NCI-H1048 (cell line): ENCODE results near the gene EYA4.

Source experiments
- DNase-seq: peaks from one replicate; lab custom pipeline; 2025; lab: John Stamatoyannopoulos, UW

EYA4 gene

DNA sequence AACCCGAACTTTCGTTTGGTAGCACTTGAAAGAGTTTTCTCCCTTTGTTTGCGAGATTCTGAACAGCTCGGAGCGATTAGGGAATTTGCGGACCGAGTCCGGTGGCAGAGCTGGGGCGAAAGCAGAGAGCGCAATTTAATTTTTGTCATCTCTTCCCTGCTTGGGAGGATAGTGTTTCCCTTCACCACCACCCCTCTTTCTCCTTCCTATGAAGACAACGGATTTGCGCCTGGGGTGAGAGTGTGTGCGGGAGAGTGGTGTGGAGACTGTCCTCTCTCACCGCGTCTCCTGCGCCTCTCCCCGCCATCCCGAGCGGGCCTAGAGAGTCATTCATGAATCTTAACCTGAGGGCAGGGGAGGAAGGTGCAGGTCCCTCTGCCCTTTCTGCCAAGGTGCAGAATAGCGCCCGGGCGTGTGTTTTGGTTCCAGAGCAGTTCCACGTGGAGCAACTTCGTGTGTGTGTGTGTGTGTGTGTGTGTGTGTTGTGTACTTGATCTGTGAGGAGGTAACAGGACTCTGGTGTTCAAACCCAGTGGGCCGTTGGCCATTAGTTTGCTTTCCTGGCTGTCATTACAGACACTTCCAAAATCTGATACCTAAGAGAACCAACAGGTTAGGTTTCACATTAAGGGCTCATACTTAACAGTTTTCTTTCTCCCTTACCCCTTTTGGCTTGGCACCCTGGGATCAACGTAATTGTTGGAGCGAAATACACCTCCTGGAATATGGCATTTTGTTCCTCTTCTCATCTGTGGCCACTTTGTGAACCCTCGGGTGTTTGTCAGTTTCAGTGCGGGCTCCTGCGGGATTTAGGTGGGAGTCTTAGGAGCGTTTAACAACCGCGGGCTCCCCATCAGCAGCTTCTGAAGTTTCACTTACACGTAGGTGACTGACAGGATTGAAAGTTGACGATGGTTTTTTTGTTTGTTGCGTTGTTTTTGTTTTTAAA is 1.8 kb downstream of the EYA4 start:
- DNase-seq: no peak

DNA sequence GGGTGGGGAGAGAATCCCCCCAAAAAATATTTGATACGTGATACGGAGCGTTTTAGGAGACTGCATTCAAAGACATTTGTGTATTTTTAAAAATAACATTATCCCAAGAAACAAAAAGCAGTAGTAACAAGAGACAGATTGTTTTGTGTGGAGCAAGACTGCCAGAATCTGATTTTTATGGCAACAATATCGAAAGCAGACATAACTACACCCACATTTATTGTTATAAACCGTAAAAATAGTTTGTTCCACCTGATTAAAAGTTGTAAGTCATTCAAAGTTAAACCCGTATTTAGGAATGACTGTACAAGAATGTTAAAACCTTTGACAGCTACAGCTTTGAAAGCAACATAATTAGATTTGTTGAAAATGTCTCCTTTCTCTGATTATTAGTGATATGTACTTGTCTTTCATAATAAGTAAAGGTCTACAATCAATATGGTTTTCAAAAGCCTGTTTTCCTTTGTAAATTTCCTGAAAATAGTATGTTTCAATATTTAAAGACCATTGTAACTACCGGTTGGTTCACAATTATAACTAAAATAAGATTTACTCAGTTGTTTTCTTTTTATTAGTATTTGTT is 2.7 kb downstream of the EYA4 start:
- DNase-seq: no peak

DNA sequence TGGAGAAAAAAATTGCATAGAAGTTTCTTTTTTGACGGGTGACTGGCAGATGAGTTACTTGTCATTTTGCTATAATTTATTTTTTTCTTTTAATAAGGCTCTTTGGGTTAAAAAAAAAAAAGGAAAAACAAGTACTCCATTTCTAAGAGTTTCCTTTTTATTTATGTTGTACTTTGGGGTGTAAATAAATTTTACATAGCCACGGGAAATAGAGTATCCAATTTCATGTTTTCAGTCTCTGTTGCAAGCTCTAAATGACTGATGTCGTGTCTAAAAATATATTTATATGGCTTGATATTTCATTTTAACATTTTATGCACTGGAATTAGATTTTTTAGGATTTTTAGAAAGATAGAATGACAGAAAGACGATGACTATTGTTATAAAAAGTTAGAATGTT is 3.4 kb downstream of the EYA4 start:
- no peak for DNase-seq

DNA sequence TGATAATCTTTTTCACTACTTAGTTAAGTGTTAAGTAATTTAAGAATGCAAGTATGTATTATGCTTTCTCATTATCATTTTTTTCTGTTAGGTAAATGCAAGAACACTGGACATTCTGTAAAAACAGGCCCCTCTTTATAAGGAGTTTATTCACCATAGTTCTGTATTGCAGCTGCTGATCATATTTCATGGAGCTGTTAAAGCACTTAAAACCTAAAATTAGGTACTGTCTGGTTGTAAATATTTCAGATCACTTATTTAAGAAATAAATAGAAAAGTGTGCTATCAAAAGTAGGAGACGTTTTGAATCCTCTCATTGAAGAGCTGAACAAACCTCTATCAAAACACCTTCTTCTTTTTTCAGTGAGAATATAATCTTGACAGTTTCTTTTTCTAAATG is 3.9 kb downstream of the EYA4 start:
- no peak for DNase-seq

DNA sequence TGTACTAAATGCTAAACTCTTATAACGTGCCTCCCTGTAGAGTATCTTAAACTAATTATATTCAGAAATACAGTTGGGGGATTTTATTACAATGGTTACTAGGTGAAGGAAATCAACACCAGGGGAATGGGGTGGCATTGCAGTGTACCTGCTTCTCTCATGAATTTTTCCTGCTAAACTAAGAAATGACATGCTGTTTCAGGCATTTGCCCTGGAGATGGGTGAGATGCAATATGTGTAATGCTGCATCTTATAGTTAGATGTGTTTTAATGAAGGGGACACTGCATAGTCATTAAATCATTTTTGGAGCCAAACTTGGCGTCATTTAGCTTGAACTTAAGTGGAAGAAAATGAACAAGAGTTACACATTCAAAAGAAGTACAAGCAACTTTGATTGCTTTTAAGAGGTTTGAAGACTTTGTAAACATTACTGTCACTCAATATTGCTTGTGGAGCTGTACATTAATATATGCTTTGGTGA is 4.3 kb downstream of the EYA4 start:
- DNase-seq: no peak

DNA sequence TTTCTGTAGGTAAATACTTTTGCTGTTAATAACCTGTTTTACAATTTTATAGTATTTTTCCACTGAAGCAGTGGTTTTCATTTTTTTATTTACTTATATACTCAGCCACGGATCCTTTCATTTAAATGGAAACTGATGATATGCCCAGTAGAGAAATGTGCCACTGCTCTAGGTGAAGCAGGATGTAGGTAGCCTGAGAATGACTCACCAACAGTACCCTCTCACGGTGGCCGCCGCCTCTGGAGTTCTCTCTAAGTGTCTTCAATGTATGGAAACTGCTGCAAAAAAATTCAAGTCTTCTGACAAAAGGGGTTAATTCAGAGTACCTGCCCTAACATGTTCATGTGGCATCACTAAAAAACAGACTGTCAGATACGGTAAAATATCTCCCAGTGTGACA is 6.4 kb downstream of the EYA4 start:
- DNase-seq: no peak

DNA sequence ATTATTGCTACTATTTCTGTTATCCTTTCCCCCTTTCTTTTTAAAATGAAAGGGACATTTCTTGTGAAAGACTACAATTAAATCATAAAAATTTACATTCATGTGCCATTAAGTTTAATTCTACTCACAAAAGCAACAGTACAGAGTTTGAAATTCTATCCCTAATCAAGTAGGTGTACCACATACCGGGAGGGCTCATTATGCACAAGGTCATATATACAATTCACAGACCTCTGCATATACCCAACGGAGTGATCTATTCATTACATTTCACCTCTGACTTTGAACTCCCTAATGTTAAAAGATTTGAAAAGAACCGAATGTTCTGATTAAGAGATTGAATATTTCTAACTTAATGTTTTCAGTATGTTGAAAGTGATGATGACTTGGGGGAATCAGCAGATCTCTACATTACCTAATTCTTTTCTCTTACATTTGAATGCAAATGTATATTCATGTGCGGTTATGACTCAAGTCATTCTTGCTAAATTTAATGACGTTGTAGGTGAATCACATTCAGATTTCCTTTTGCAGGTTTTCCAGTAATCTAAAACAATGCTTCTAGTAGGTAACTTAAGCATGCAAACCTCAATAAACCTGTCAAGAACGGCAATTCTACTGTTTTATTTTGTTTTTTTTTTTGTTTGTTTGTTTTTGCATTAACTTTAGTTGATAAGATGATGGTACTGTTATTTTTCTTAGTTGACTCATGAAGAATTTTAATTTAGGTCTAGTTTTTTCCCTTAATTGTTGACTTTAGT is 7.3 kb downstream of the EYA4 start:
- no peak for DNase-seq

DNA sequence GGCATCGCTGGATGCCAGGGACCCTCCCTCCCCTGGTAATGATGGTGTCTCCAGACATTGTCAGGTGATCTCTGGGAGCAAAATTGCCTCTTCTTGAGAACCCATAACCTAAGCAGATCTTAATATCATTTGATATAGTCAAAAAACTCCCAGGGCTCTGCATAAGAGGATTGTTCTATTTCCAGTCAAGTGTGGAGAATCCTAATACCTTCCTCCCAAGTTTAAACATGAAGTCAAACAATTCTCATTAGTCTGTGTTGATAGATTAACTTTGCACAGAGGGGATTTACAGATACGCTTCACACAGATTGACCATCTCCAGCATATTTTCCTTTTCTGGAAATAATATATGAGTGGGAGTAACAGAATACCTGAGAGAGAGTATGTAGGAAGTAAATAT is 10.5 kb downstream of the EYA4 start:
- no peak for DNase-seq

DNA sequence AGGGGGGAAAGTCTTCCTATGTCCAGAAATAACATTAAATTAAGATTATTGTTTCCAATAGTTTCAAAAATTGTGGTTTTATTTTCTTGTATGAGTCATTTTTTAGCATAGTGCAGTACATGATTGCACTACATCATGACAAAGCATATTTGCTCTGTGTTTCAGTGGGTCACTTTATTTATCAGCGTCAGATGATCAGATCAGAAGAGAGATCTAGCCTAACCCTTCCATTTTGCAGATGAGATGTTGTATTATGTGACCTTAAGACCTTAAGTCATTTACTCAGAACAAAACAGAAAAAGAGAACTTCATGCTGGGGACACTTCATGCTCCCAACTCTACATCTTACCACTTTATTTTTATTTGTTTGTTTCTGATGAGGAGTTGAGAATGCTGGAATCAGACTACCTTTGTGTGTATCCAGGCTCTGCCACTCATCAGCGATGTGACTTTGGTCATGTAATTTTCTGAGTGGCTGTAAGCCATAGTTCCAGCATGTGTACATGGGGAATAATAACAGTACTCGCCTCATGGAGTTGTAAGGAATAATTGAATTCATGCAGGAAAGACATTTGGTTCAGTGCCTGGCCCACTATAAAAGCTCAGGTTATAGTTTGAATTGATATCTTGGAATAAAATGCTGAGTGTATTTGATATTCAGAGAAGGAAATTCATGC is 13.5 kb downstream of the EYA4 start:
- DNase-seq: no peak

DNA sequence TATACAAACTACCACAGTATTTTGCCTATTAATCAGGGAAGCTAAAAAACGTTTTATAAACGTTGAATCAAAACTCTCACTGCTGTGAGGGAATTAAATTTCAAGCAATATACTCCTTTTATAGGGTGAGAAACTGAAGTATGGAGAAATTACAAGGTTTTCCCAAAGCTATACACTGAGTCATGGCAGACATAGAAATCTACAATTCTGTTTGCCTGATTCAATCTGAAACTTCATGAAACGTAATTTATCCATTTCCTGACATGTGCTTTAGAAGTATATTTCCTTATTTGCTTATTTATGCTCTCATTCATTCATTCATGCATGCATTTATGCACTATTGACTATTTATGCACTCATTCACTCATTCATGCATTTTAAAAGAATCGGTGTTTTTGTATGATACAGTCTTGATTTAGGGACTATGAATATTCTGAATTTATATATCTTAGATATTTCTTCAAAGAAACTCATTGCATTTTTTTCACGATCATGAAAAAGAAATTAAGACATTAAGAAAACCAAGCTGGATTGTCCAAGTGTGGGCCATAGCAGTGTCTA is 16.5 kb downstream of the EYA4 start:
- no peak for DNase-seq

DNA sequence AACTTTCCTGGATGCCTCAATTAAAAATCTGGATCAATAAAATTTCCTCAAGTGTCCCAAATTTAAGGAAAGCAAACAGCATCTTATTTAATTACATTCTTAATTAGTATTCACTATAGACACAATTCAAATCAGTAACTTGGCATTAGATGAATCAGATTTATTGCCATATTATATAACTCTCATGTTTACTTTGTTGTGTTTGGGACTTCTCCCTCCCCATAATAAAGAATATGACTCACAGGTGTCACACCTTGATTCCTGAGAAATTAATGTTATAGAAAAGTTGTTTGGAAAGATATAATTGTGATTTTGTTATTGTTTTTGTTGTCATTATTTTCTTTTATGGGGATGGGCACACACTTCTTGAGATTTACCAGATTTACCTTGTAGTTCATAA is 18.4 kb downstream of the EYA4 start:
- no peak for DNase-seq

DNA sequence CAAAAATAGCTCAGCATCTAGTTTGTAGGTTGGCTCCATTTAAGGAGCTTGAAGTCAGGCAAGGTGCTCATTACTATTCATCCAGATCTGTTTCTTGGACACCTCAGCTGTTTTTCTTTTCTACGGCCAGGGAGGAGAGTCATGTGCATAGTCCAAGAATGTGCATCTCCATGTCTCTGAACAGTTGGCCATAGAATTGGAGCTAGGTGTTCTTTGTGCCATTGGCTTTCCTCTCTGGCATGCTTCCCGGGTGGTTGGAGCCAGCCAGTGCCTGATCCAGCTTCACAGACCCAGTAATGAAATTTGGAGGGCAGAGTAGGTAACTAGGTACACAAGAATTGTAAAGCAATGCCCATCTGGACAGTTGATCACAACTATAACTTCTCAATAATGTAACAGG is 21.6 kb downstream of the EYA4 start:
- DNase-seq: no peak

DNA sequence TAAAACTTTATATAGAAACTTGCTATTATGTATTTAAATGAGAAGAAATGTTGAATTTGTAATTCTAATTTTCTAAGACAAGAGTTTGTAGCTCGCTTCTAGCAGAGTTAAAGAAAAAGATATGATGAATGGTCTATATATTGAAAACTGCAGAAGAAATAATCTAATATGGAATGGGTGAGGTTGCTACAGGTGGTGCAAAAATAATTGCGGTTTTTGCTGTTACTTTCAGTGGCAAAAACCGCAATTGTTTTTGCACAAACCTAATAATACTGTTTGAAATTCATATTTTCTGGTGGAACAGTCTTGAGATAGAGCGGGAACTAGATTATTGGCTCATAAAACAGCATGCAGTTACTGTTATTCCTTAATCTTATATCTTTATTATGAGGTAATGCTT is 23.9 kb downstream of the EYA4 start:
- no peak for DNase-seq

DNA sequence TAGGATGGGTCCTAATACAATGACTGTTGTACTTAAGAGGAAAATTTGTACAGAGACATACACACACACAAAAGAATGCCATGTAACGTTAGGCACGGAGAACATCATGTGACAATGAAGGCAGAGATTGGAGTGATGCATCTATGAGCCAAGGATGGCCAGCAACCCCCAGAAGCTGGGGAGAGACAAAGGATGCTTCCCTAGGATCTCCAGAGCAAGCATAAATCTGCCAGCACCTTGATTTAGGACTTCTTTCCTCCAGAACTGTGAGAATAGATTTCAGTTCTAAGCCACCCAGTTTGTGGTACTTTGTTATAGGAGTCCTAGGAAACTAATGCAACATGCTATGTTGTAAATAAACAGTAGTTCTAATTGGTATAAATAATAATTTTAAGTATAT is 25.0 kb downstream of the EYA4 start:
- no peak for DNase-seq

DNA sequence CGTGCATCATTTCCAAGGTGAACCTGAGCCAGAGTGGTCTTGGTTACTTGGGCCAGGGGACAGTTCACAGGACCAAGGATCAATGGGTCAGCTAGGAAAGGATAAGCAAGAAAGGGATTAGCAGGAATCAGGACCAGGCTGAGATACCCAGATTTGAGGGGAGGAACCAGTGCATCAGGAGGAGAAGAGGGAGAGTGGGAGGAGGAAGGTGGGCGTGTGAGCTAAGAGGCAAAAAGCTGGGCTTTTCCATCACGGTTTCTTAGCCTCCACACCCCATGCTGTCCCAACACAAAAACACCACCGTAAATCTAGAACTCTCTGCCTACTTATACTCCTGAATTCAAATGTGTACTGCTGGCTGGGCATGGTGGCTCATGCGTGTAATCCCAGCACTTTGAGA is 27.5 kb downstream of the EYA4 start:
- no peak for DNase-seq

DNA sequence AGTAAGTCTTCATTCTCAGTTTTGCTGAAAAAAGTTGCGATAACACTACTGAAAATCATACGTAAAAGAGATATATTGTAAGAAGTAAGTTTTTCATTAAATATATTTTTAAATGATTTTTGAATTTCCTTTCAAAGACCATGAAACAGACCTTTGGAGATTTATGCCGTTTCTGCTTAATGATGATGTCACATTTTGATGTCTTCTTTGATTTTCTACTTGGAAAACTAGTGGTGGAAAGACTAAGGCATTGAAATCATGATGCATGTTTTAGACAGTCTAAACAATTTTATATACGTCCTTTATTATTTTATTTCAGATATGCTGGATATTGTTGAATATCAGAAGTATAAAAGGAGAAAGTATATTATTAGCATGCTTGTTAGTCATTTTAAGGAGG is 33.7 kb downstream of the EYA4 start:
- no peak for DNase-seq

DNA sequence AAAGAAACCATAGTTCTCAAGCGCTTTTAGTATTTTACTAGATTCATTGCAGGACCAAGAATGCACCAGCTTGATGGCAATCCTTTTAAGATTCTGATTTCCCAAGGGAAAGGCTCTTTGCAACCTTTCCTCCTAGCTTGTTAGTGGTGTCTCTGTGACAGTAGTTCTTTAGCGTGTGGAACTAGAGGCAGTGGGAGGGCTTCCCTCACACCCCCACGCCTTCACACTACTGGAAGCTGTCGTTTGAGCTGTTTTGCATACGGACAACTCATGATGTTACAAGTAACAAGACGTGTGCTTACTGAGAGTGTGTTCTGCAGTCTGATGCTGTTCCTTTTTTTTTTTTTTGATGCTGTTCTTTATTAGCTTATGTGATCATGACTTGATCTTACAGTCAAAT is 34.1 kb downstream of the EYA4 start:
- DNase-seq: no peak

DNA sequence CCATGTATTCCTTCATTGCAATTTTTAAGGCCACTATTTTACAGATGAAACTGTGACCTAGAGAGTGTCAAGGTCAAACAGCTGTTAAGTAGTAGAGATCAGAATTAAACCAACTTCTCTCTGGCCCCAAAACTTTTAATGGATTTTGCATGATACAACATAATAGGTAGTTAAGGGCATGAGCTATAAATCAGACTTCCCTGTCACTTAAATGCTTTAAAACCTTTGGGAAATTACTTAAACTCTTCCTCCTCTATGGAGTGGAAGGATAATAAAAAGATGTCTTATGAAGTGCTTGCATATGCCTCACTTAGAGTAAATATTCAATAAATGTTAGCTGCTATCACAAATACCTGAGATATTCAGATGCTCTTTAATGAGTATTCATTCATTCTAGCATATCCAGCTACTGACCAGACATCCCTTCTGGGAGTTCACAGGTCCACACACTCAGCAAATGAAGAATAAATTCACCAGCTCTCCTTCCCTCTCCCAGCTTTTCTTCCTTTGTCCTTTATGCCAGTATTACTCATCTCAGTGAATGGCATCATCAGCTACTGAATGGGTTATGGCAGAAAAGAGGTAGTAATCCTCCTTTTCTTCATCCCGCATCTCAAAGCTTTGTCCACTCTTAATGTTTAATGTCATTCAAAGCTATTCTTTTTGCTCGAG is 36.2 kb downstream of the EYA4 start:
- no peak for DNase-seq

DNA sequence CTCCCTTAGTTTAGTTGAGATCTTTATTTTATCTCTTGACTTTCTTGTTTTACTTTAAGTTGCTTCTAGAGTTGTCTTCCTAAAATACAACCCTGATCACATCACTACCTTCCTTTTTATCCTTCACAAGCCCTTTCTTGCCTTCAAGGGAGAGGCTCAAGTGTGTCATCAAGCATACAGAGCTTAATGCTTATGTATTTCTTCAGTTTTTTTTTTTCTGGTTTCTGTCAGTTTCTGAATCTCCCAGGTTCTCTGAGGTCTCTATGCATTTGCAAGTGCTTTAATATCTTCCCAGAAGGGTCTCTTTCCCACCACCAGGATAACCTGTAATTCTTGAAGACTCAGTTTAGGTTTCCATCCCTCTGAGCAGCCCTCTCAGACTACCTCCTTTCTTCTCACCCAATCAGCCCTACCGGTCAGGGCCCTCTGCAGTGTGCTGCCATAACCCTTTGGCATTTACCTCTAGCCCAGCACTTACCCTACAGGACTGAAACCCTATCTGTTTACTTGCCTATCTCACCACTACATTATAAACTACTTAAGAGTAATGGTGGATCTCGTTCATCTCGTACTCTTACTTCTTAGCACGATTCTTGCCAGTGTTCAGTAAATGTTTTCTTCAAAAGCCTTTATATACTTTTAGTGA is 36.9 kb downstream of the EYA4 start:
- no peak for DNase-seq

DNA sequence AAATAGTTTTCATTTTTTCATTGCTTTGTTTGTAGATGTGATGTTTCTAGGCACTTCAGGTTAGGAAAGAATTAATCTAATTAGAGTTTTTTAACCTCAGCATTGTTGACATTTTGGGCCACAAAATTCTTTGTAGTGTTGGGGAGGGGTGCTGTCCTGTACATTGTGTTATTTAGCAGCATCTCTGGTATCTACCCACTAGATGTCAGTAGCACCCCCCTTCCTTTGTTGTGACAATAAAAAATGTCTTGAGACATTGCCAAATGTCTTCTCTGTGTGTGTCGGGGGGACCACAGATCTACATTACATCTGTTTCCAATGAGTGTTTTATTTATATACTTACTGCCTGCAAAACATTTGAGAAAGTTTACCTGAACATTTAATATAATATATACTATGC is 45.6 kb downstream of the EYA4 start:
- no peak for DNase-seq

DNA sequence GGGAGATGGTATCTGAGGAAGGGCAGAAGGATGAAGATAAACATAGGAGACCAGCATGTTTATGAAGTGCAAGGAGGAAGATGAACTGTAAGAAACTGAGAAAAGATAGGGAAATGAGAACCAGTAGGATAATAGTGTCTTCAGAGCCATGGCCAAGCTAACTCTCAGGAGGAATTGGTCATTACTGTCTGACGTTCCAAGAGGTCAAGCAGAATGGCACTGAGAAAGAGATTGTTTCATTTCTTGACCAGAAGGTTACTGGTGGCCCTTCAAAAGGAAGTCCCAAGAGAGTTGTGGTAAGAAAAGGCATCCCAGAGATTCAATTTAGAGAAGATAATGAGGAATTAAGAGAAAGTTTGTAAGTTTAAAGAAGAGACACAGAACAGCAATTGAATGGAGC is 47.5 kb downstream of the EYA4 start:
- no peak for DNase-seq
